ENCODE data around the gene CCDC57. TPM values are rescaled to one million over a fixed set of nuclear protein-coding genes. Genes with fewer than 3 reads are reported as not detected.
"Not testable (repeated sequence)": the region's sequence is repeated elsewhere in the genome, so short reads cannot be mapped to it uniquely, and the experiment has no call there.

The CCDC57 gene
- polyA plus RNA-seq, 1 donor, result 45.6 TPM

DNA sequence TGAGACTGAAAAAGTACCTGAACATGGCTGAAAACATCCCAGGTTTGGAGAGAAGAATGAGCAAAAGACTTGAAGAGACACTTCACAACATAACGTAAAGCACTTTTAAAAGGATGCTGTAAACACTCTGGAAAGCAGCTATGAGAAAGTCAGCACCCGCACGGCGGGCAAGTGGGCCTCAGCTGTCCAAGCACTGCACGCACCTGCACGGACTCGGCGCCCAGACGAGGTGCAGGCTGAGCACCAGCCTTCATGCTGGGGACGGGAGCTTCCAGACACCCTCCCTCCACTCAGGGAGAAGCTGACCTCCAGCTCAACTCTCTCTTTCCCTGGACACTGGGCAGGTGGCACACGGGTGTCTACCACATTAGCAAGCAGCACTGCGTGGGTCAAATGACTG, 13.1 kb downstream of the CCDC57 start:
- WGBS (ENCODE audit: insufficient coverage, low lambda C conversion rate), result no CpG with 5 or more reads among the region's 12 CpGs
- H3K27ac ChIP-seq (ENCODE audit: low read length), result no peak overlapping the region
- peaks cover 3% of the 10 kb centered on the region for H3K4me1 ChIP-seq (ENCODE audit: control insufficient read depth, insufficient read depth, low read length)
- no peak overlapping the region for H3K4me3 ChIP-seq (ENCODE audit: low read length)
- DNase-seq, result no peak
- no peaks in the 10 kb centered on the region for H3K27me3 ChIP-seq (ENCODE audit: control insufficient read depth, insufficient read depth, low read length)
- H3K9me3 ChIP-seq (ENCODE audit: control insufficient read depth, low read depth, low read length), result no peaks in the 10 kb centered on the region
- H3K36me3 ChIP-seq (ENCODE audit: control insufficient read depth, insufficient read depth, low read length), result peaks cover 39% of the 10 kb centered on the region

DNA sequence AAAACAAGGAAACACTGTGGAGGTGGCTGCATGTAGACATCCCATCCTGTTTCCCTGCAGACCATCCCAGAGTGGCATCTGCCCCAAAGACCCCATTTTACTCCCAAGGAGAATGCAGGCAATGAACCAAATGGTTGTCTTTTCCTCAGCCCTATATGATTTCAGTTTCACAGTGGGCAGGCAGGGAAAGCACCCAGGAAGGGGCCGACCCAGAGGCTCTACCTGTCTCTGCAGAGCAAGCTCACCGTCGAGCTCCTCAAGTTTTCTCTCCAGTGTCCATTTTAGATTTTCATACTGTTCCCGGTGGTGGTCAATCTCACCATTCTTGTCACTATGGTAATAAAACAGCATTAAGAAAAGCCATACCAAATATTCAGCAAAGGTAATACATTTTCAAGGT, 14.6 kb downstream of the CCDC57 start:
- WGBS (ENCODE audit: insufficient coverage, low lambda C conversion rate), result no CpG with 5 or more reads among the region's 4 CpGs
- no peak for DNase-seq
- H3K4me1 ChIP-seq (ENCODE audit: control insufficient read depth, insufficient read depth, low read length), result peaks cover 14% of the 10 kb centered on the region
- no peak overlapping the region for H3K4me3 ChIP-seq (ENCODE audit: low read length)
- no peak overlapping the region for H3K27ac ChIP-seq (ENCODE audit: low read length)
- no peaks in the 10 kb centered on the region for H3K9me3 ChIP-seq (ENCODE audit: control insufficient read depth, low read depth, low read length)
- peaks cover 42% of the 10 kb centered on the region for H3K36me3 ChIP-seq (ENCODE audit: control insufficient read depth, insufficient read depth, low read length)
- no peaks in the 10 kb centered on the region for H3K27me3 ChIP-seq (ENCODE audit: control insufficient read depth, insufficient read depth, low read length)

DNA sequence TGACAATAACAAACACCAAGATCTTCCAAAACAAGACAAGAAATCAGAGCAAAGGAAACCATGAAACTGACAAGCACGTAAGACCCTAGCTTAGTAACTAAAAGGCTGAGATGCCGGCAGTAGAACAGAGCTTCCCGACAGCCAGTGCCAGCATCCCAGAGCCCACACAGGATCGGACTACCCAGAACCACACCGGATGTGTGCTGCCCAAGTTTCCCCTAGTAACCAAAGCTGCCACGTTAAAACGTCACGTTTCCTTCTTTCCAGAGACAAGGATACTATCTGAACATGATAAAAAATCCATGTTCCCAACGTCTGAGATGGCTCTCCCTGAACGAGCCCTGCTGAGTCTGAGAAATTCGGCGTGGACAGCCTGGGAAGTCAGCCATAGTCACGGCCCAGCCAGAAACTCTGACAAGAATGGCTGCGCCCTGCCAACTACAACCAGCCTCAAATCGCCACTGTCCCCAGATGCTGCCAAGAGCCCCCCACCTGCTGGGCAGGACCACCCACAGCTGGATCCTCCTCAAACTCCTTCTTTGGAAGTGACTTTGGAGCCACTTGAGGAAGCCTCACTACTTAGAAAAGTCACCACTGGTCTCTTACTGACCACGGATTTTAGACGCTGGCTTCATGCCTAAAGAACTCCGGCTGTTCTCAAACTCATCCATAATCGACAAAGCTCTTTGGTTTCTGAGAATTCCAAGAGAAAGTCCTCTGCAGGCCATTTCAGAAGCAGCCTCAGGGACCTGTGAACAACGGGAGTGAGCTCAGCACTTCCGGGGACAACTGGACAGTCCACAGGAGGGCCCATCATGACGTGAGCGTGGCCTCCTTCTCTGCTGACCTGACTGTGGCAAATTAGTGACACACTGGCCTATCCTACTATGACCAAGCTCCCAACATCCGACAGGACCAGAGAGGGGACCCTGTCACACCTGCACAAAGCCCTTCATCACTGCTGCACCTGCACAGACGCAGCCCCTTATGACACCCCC, 16.7 kb downstream of the CCDC57 start:
- no peak for DNase-seq
- H3K4me3 ChIP-seq (ENCODE audit: low read length), result no peak overlapping the region
- H3K27ac ChIP-seq (ENCODE audit: low read length), result no peak overlapping the region
- no peaks in the 10 kb centered on the region for H3K27me3 ChIP-seq (ENCODE audit: control insufficient read depth, insufficient read depth, low read length)
- no CpG with 5 or more reads among the region's 25 CpGs for WGBS (ENCODE audit: insufficient coverage, low lambda C conversion rate)
- peaks cover 24% of the 10 kb centered on the region for H3K4me1 ChIP-seq (ENCODE audit: control insufficient read depth, insufficient read depth, low read length)
- H3K36me3 ChIP-seq (ENCODE audit: control insufficient read depth, insufficient read depth, low read length), result peaks cover 45% of the 10 kb centered on the region
- H3K9me3 ChIP-seq (ENCODE audit: control insufficient read depth, low read depth, low read length), result no peaks in the 10 kb centered on the region

DNA sequence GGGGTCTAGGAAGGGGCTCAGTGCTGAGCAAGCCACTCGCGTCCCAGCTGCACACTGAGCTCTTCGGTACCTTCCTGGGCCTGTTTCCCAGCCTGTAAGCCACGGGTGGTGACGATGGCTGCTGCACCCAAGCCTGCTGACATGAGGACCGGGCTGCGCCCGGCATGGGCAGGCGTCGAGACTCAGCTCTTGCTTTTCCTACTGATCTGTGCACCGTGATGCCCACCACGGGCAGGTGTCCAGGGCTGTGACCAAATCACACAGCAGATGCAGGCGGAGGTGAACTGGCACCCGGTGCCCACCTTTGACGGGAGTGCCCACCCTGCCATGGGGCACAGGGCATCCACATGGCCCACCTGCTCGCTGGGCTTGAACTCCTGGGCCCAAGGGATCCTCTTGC, 17.9 kb downstream of the CCDC57 start:
- H3K4me1 ChIP-seq (ENCODE audit: control insufficient read depth, insufficient read depth, low read length), result peaks cover 24% of the 10 kb centered on the region
- WGBS (ENCODE audit: insufficient coverage, low lambda C conversion rate), result no CpG with 5 or more reads among the region's 16 CpGs
- H3K9me3 ChIP-seq (ENCODE audit: control insufficient read depth, low read depth, low read length), result no peaks in the 10 kb centered on the region
- H3K4me3 ChIP-seq (ENCODE audit: low read length), result no peak overlapping the region
- no peaks in the 10 kb centered on the region for H3K27me3 ChIP-seq (ENCODE audit: control insufficient read depth, insufficient read depth, low read length)
- no peak overlapping the region for H3K27ac ChIP-seq (ENCODE audit: low read length)
- no peak for DNase-seq
- H3K36me3 ChIP-seq (ENCODE audit: control insufficient read depth, insufficient read depth, low read length), result peaks cover 43% of the 10 kb centered on the region

GRCh38 chr17:82193520-82194220, 19.0 kb downstream of the CCDC57 start:
- peaks cover 24% of the 10 kb centered on the region for H3K4me1 ChIP-seq (ENCODE audit: control insufficient read depth, insufficient read depth, low read length)

DNA sequence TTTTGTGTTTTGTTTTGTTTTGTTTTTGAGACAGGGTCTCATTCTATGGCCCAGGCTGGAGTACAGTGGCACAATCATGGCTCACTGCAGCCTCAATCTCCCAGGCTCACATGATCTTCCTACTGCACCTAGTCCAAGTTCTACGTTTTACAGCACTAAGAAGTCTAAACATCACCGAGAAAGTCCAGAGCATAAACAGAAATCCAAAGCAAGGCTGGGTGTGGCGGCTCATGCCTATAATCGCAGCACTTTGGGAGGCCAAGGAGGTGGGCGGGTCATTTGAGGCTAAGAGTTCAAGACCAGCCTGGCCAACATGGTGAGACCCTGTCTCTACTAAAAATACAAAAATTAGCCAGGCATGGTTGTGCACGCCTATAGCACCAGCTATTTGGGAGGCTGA, 19.6 kb downstream of the CCDC57 start:
- H3K36me3 ChIP-seq (ENCODE audit: control insufficient read depth, insufficient read depth, low read length), result peaks cover 42% of the 10 kb centered on the region
- not testable (repeated sequence) for H3K27me3 ChIP-seq (ENCODE audit: control insufficient read depth, insufficient read depth, low read length); H3K9me3 ChIP-seq (ENCODE audit: control insufficient read depth, low read depth, low read length); H3K4me3 ChIP-seq (ENCODE audit: low read length)
- DNase-seq, result peak; percentile 83 to 91
- H3K27ac ChIP-seq (ENCODE audit: low read length), result peak overlapping the region; percentile 96
- WGBS (ENCODE audit: insufficient coverage, low lambda C conversion rate), result no CpG with 5 or more reads among the region's 6 CpGs
- H3K4me1 ChIP-seq (ENCODE audit: control insufficient read depth, insufficient read depth, low read length), result peaks cover 24% of the 10 kb centered on the region

More at GRCh38 chr17:82193520-82194220, 19.0 kb downstream of the CCDC57 start:
- Histone ChIP-seq H3K27me3 (ENCODE audit: control insufficient read depth, insufficient read depth, low read length) (no peaks in the 10 kb centered on the region), H3K27ac (ENCODE audit: low read length) (peak overlapping the region; percentile 96), H3K4me3 (ENCODE audit: low read length) (no peak overlapping the region), H3K36me3 (ENCODE audit: control insufficient read depth, insufficient read depth, low read length) (peaks cover 42% of the 10 kb centered on the region), H3K9me3 (ENCODE audit: control insufficient read depth, low read depth, low read length) (no peaks in the 10 kb centered on the region)
- WGBS (ENCODE audit: insufficient coverage, low lambda C conversion rate), result no CpG with 5 or more reads among the region's 16 CpGs
- peak; percentile 80 to 88 for DNase-seq

GRCh38 chr17:82188001-82188961, 24.4 kb downstream of the CCDC57 start:
- Histone ChIP-seq H3K27me3 (ENCODE audit: control insufficient read depth, insufficient read depth, low read length) (no peaks in the 10 kb centered on the region), H3K4me1 (ENCODE audit: control insufficient read depth, insufficient read depth, low read length) (peaks cover 12% of the 10 kb centered on the region), H3K4me3 (ENCODE audit: low read length) (no peak overlapping the region), H3K27ac (ENCODE audit: low read length) (no peak overlapping the region), H3K9me3 (ENCODE audit: control insufficient read depth, low read depth, low read length) (no peaks in the 10 kb centered on the region), H3K36me3 (ENCODE audit: control insufficient read depth, insufficient read depth, low read length) (peaks cover 31% of the 10 kb centered on the region)
- DNase-seq, result no peak
- WGBS (ENCODE audit: insufficient coverage, low lambda C conversion rate), result no CpG with 5 or more reads among the region's 26 CpGs

GRCh38 chr17:82187500-82187899, 25.1 kb downstream of the CCDC57 start:
- Histone ChIP-seq H3K4me3 (ENCODE audit: low read length) (no peak overlapping the region), H3K27me3 (ENCODE audit: control insufficient read depth, insufficient read depth, low read length) (no peaks in the 10 kb centered on the region), H3K36me3 (ENCODE audit: control insufficient read depth, insufficient read depth, low read length) (peaks cover 35% of the 10 kb centered on the region), H3K4me1 (ENCODE audit: control insufficient read depth, insufficient read depth, low read length) (peaks cover 4% of the 10 kb centered on the region), H3K27ac (ENCODE audit: low read length) (no peak overlapping the region), H3K9me3 (ENCODE audit: control insufficient read depth, low read depth, low read length) (no peaks in the 10 kb centered on the region)
- no peak for DNase-seq
- WGBS (ENCODE audit: insufficient coverage, low lambda C conversion rate), result no CpG with 5 or more reads among the region's 23 CpGs

DNA sequence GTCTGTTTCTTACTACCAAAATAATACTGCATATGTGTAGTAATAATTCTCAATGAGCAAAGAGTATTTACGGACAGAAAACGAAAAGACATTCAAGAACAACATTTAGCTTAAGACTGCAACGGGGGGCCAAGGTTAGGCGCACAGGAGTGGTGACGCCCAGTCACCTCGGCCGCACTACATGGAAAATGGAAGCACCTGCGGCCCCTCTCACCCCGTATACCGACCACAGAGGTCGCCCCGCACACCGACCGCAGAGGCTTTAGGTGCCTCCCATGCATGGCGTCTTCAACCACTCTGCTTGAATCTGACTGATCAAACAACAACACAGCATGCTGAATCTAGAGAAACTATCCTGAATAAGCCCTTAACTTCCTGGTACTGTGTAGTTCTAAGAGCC, 26.4 kb downstream of the CCDC57 start:
- no peak overlapping the region for H3K4me3 ChIP-seq (ENCODE audit: low read length)
- DNase-seq, result no peak
- no peaks in the 10 kb centered on the region for H3K9me3 ChIP-seq (ENCODE audit: control insufficient read depth, low read depth, low read length)
- peaks cover 34% of the 10 kb centered on the region for H3K36me3 ChIP-seq (ENCODE audit: control insufficient read depth, insufficient read depth, low read length)
- no peaks in the 10 kb centered on the region for H3K4me1 ChIP-seq (ENCODE audit: control insufficient read depth, insufficient read depth, low read length)
- H3K27ac ChIP-seq (ENCODE audit: low read length), result no peak overlapping the region
- 90% methylated on average over 2 of the region's 15 CpGs for WGBS (ENCODE audit: insufficient coverage, low lambda C conversion rate)
- H3K27me3 ChIP-seq (ENCODE audit: control insufficient read depth, insufficient read depth, low read length), result no peaks in the 10 kb centered on the region

DNA sequence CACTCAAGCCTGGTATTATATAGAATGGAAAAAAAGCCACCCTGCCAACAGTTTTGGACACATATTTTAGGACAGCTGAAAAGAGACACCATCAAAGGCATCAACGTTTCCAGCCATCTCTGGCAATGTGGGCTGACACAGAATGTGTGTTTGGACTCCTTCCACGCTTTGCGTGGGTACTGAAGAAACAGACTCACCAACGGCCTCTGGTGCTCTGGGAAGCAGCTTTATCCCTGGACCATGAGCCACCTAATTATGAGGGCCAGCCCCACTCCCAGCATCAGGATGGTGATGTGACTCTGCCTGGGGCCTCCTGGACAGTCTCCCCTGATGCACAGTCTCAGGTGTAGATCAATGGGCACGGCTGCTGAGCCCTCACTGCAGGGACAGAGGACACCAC, 27.9 kb downstream of the CCDC57 start:
- no CpG with 5 or more reads among the region's 5 CpGs for WGBS (ENCODE audit: insufficient coverage, low lambda C conversion rate)
- Histone ChIP-seq H3K4me1 (ENCODE audit: control insufficient read depth, insufficient read depth, low read length) (no peaks in the 10 kb centered on the region), H3K27me3 (ENCODE audit: control insufficient read depth, insufficient read depth, low read length) (no peaks in the 10 kb centered on the region), H3K36me3 (ENCODE audit: control insufficient read depth, insufficient read depth, low read length) (peaks cover 37% of the 10 kb centered on the region), H3K27ac (ENCODE audit: low read length) (no peak overlapping the region), H3K4me3 (ENCODE audit: low read length) (no peak overlapping the region), H3K9me3 (ENCODE audit: control insufficient read depth, low read depth, low read length) (no peaks in the 10 kb centered on the region)
- DNase-seq, result no peak

All from large intestine (tissue), 3 donors.